Fibroblast of pulmonary artery (primary cell): ENCODE results near the gene PTPN14.
"Not testable (repeated sequence)": the region's sequence is repeated elsewhere in the genome, so short reads cannot be mapped to it uniquely, and the experiment has no call there.

Experiments
- DNase-seq: peaks from one replicate; pipeline ENCODE4 v3.0.0-alpha.2; 2010; ENCODE audit warnings: low read depth
- H3K4me3 ChIP-seq: replicated peaks from 2 replicates; pipeline ENCODE4 v1.5.1; 2011; ENCODE audit warnings: low read depth, mild to moderate bottlenecking, control low read depth, low read length, moderate library complexity
- TF ChIP-seq, protein P1 (sequence below): IDR thresholded peaks from 2 replicates; pipeline ENCODE4 v1.5.1; 2011; ENCODE audit warnings: mild to moderate bottlenecking, control low read depth, low read length, inconsistent platforms; ENCODE audit errors: missing control alignments

Gene PTPN14

DNA sequence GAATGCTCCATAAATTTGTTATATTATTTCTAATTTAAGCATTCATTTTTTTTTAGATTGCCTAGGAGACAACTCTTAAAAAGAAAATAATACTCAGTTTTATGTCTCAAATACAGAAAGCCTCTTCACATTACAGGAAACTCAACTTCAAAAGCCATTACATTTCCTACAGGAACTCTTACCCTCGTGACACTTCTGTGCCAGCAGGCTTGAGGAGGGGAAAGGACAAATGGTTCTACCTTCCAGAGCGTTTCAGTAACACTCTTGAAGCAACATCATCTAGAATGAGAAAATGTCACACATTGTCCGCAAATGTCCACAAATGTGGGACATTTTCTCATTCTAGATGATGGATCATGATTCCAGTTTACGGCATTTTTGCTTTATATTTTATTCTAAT lies 51.7 kb downstream of the PTPN14 start:
- TF ChIP-seq, protein P1, sequence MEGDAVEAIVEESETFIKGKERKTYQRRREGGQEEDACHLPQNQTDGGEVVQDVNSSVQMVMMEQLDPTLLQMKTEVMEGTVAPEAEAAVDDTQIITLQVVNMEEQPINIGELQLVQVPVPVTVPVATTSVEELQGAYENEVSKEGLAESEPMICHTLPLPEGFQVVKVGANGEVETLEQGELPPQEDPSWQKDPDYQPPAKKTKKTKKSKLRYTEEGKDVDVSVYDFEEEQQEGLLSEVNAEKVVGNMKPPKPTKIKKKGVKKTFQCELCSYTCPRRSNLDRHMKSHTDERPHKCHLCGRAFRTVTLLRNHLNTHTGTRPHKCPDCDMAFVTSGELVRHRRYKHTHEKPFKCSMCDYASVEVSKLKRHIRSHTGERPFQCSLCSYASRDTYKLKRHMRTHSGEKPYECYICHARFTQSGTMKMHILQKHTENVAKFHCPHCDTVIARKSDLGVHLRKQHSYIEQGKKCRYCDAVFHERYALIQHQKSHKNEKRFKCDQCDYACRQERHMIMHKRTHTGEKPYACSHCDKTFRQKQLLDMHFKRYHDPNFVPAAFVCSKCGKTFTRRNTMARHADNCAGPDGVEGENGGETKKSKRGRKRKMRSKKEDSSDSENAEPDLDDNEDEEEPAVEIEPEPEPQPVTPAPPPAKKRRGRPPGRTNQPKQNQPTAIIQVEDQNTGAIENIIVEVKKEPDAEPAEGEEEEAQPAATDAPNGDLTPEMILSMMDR, result no peak
- H3K4me3 ChIP-seq, result no peak overlapping the region
- DNase-seq, result no peak

DNA sequence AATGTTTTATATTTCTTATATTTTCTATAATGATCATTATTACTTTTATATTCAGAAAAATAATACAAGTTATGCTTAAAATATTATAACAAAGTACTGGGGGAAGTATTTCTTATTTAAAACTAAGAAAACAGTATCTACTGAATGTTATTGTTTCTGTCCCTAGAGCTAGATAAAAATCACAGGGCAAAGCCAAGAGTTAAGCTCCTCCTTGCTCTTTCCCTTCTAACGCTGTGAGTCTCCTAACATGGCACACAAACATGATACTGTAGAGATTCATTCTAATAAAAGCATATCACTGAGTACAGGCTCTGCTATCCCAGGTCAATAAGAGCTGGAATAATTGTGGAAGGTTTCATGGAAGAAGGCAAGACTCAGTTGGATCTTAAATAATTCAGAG lies 53.4 kb downstream of the PTPN14 start:
- TF ChIP-seq, protein P1, result no peak
- H3K4me3 ChIP-seq, result no peak overlapping the region
- no peak for DNase-seq

DNA sequence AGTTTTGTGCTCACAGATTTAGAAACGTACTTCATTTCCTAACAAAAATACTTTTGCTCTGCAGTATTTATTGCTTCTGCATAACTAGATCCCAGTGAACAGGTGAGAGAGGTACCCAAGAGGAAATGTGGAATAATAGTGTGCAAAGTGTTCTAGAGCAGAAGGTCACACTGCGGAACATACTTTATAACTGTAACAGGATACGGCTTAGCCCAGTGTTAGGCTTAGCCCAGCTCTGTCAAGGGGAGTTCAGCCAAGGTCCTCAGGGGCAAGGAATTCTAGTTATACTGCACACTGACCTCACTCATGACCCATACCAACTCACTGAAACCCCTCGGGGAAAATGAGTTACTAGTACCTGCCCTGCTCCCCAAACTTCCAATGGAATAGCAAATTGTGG lies 55.3 kb downstream of the PTPN14 start:
- TF ChIP-seq, protein P1, result no peak
- no peak for DNase-seq
- no peak overlapping the region for H3K4me3 ChIP-seq

DNA sequence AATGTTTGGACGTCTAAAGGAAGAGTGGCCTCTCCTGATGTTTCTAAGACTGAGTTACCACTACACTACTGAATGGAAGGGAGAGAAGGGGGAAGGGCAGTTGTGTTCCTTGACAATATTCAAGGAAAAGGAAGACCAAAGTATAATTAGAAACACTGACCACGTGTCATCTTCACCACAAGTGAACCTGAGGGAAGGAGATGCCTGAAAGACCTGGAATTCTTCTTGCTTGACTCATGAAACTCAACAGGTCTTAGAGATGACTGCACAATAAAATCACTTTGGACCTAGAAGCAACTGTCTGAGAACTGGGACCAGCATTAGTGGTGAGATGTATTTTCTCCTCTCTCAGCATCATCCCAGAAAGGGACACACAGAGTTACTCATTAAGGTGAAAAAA lies 56.7 kb downstream of the PTPN14 start:
- TF ChIP-seq, protein P1, result no peak
- H3K4me3 ChIP-seq, result no peak overlapping the region
- no peak for DNase-seq

DNA sequence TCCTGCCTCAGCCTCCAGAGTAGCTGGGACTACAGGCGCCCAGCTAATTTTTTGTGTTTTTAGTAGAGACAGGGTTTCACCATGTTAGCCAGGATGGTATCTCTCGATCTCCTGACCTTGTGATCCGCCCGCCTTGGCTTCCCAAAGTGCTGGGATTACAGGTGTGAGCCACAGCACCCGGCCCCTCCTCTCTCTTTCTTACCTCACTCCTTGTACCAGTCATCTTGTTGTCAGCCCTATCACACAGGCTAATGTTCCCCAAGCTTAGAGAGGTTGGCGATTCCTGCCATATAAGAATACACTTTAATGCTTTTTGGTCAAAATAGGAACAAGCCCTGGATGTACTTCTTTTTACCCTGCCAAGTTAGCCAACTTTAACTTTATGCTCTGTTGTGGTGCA lies 57.2 kb downstream of the PTPN14 start:
- not testable (repeated sequence) for H3K4me3 ChIP-seq, DNase-seq

DNA sequence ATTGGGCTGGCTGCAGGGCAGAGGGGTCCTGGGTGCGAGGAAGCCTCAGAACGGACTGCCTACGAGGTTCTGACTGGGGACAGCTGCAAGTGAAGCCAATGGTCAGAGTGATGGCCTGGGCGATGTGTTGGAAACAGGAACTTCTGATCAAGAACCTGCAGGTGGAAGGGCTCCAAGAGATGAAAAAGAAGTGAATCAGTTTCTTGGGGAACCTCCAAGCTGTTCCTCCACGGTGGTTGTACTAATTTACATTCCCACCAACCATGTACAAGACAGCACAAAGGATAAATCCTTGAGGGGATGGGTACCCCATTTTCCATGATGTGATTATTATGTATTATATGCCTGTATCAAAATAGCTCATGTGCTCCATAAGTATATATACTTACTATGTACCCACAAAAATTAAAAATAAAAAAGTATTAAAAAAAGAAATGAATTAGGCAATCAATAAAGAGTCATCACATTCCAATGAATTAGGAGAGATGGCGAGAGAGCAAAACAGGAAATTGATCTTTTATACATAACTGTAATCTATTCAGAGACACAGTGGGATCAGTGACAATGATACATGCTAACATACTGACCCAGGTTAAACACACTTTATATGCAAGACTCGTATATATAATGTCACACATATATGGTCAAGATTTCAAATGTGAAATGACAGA lies 58.1 kb downstream of the PTPN14 start:
- TF ChIP-seq, protein P1, result no peak
- no peak for DNase-seq
- H3K4me3 ChIP-seq, result no peak overlapping the region

DNA sequence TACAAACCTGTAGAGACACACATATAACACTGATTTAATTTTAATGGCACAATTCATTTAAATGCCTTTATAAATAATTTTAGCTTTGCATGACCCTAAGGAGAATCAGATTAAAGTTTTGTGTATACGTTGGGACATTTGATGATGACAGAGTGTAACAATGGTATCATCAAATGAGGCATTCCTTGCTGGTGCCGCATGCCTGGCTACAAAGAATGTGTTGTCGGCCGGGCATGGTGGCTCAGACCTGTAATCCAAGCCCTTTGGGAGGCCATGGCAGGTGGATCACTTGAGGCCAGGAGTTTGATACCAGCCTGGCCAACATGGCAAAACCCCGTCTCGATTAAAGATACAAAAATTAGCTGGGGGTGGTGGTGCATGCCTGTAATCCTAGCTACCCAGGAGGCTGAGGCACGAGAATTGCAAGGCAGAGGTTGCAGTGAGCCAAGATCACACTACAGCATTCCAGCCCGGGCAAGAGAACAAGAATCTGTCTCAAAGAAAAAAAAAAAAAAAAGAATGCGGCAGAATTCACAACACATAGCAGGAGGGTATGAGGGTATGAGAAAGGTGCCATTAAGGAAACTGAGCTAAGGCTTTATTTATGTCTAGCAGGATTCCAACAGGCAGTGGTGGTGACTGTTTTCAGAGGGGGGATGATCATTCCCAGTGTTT lies 58.9 kb downstream of the PTPN14 start:
- no peak overlapping the region for H3K4me3 ChIP-seq
- TF ChIP-seq, protein P1, result no peak
- DNase-seq, result peak; percentile 49
